Mammary epithelial cell (primary cell): ENCODE measurements around the gene SLC12A3.

Source experiments
- EZH2 ChIP-seq: IDR thresholded peaks from 2 replicates; pipeline ENCODE4 v1.6.1; 2012; ENCODE audit warnings: low read length, inconsistent platforms, borderline replicate concordance
- TF ChIP-seq, protein P1 (sequence below), 2 donors: IDR thresholded peaks in 1 of 2; conservative IDR thresholded peaks in 1 of 2; 2 replicates each; pipeline ENCODE4 v1.5.1; 2011 to 2012; ENCODE audit warnings: inconsistent platforms in 2 of 2, low read length in 2 of 2, mild to moderate bottlenecking in 2 of 2, control low read depth in 1 of 2, low read depth in 1 of 2; ENCODE audit not compliant: insufficient read depth in 1 of 2; ENCODE audit errors: extremely low read depth in 1 of 2

- TF ChIP-seq, protein P1, sequence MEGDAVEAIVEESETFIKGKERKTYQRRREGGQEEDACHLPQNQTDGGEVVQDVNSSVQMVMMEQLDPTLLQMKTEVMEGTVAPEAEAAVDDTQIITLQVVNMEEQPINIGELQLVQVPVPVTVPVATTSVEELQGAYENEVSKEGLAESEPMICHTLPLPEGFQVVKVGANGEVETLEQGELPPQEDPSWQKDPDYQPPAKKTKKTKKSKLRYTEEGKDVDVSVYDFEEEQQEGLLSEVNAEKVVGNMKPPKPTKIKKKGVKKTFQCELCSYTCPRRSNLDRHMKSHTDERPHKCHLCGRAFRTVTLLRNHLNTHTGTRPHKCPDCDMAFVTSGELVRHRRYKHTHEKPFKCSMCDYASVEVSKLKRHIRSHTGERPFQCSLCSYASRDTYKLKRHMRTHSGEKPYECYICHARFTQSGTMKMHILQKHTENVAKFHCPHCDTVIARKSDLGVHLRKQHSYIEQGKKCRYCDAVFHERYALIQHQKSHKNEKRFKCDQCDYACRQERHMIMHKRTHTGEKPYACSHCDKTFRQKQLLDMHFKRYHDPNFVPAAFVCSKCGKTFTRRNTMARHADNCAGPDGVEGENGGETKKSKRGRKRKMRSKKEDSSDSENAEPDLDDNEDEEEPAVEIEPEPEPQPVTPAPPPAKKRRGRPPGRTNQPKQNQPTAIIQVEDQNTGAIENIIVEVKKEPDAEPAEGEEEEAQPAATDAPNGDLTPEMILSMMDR (conservative IDR thresholded peaks at IDR 0.05 in 1 of 2, IDR thresholded peaks at IDR 0.05 in 1 of 2; ENCODE audit: extremely low read depth in 1 of 2, insufficient read depth in 1 of 2, low read depth in 1 of 2, low read length in 2 of 2) = no peak
- TF ChIP-seq EZH2 = no peak
Observed at GRCh38 chr16:56852401-56852730, 12.6 kb upstream of the SLC12A3 start.
